SU-DHL-6 (cell line): Measurements from ENCODE around the gene MASP1.

ENCODE experiments used
- H2AFZ ChIP-seq: fragments of 200-600 bp; sonication (generic); 2 replicates; pipeline ENCODE4 v1.6.1; 2014; ENCODE audit warnings: low read depth, mild to moderate bottlenecking, moderate library complexity, mixed read lengths, antibody characterized with exemption, low read length; ENCODE audit not compliant: severe bottlenecking
- H3F3A ChIP-seq: fragments of 200-600 bp; shearing (Covaris generic); 2 replicates; pipeline ENCODE4 v1.6.0; 2016; ENCODE audit warnings: antibody characterized with exemption, mild to moderate bottlenecking; ENCODE audit not compliant: insufficient read depth
- H3K27ac ChIP-seq: fragments of 200-600 bp; sonication (generic); 2 replicates; pipeline ENCODE4 v1.5.1; 2016; ENCODE audit warnings: low read depth, mild to moderate bottlenecking, low read length, moderate library complexity, mixed read lengths
- H3K27me3 ChIP-seq: fragments of 200-600 bp; sonication (generic), shearing (Covaris generic); 2 replicates; pipeline ENCODE4 v1.6.0; 2014; ENCODE audit warnings: mild to moderate bottlenecking, low read length
- H3K36me3 ChIP-seq: fragments of 200-600 bp; sonication (generic); 2 replicates; pipeline ENCODE4 v1.6.1; 2014; ENCODE audit warnings: mild to moderate bottlenecking, low read length, mixed read lengths
- H3K4me2 ChIP-seq: fragments of 300-600, 200-600 bp; shearing (Covaris generic), sonication (generic); 2 replicates; pipeline ENCODE4 v1.6.0; 2014; ENCODE audit warnings: low read length, low read depth, mild to moderate bottlenecking; ENCODE audit not compliant: poor library complexity, severe bottlenecking
- H3K4me3 ChIP-seq: fragments of 200-600 bp; sonication (generic); 2 replicates; pipeline ENCODE4 v1.5.1; 2014; ENCODE audit warnings: antibody characterized with exemption, low read length, mild to moderate bottlenecking, mixed read lengths; ENCODE audit not compliant: insufficient read depth, poor library complexity, severe bottlenecking
- H3K79me2 ChIP-seq: fragments of 200-600 bp; sonication (generic); 2 replicates; pipeline ENCODE4 v1.6.1; 2014; ENCODE audit warnings: mild to moderate bottlenecking, low read length, moderate library complexity; ENCODE audit not compliant: insufficient read depth
- H3K9ac ChIP-seq: fragments of 200-600 bp; sonication (generic); 2 replicates; pipeline ENCODE4 v1.7.0; 2014; ENCODE audit warnings: mild to moderate bottlenecking, low read length
- H3K9me2 ChIP-seq: fragments of 200-600 bp; sonication (generic); replicated peaks from 2 replicates; pipeline ENCODE4 v1.6.1; 2014; ENCODE audit warnings: low read length; ENCODE audit not compliant: insufficient read depth
- H3K9me3 ChIP-seq: fragments of 200-600 bp; sonication (generic); 2 replicates; pipeline ENCODE4 v1.6.1; 2014; ENCODE audit warnings: low read length, mixed read lengths; ENCODE audit not compliant: insufficient read depth
- H4K20me1 ChIP-seq: fragments of 200-600 bp; sonication (generic); 2 replicates; pipeline ENCODE4 v1.6.1; 2014; ENCODE audit warnings: low read depth, mild to moderate bottlenecking, antibody characterized with exemption, low read length, moderate library complexity, mixed read lengths
- EZH2phosphoT487 ChIP-seq: fragments of 200-600 bp; sonication (generic), shearing (Covaris generic); conservative IDR thresholded peaks from 2 replicates; pipeline ENCODE4 v1.6.1; 2018; ENCODE audit warnings: mild to moderate bottlenecking, antibody characterized with exemption, low read length, moderate library complexity, mixed read lengths
- TF ChIP-seq, protein P1 (sequence below): fragments of 200-600 bp; sonication (generic); IDR thresholded peaks from one replicate; pipeline ENCODE4 v1.5.1; 2017; ENCODE audit warnings: antibody characterized with exemption, mild to moderate bottlenecking, low read length, moderate library complexity; ENCODE audit not compliant: insufficient read depth, poor library complexity, severe bottlenecking

Gene MASP1

DNA sequence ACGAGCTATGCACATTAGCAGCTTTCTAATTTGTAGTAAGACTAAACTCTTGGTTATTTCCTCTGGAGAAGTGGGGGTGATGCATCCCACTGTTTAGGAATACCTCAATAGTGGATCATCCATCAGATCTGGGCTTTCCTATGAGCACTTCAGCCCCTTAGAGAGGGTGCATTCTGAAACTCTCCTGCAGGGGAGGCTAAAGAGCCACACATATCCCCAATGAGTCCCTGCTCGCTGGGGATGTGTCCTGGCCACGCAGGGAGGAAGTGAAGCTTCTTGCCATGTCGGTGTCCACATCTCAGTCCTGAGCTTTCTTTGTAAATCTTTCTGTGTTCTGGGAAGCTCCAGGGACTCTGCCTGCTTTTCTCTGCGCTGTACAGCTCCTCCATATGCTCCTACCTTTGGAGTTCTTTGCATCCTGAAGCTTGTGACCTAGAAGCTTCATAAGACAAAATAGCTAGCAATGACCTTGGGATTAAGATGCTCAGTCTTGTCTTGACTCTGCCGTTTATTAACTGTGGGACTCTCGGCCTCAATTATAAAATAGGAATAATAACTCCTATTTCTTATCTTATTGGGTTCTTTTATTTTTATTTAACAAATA, 28.3 kb upstream of the MASP1 start:
- no peak overlapping the region for H3K4me2 ChIP-seq
- H3K79me2 ChIP-seq, result no peaks in the 10 kb centered on the region
- H3K4me3 ChIP-seq, result no peak overlapping the region
- no peak for TF ChIP-seq EZH2phosphoT487
- TF ChIP-seq, protein P1, sequence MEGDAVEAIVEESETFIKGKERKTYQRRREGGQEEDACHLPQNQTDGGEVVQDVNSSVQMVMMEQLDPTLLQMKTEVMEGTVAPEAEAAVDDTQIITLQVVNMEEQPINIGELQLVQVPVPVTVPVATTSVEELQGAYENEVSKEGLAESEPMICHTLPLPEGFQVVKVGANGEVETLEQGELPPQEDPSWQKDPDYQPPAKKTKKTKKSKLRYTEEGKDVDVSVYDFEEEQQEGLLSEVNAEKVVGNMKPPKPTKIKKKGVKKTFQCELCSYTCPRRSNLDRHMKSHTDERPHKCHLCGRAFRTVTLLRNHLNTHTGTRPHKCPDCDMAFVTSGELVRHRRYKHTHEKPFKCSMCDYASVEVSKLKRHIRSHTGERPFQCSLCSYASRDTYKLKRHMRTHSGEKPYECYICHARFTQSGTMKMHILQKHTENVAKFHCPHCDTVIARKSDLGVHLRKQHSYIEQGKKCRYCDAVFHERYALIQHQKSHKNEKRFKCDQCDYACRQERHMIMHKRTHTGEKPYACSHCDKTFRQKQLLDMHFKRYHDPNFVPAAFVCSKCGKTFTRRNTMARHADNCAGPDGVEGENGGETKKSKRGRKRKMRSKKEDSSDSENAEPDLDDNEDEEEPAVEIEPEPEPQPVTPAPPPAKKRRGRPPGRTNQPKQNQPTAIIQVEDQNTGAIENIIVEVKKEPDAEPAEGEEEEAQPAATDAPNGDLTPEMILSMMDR, result peak; percentile 38
- H3K27me3 ChIP-seq, result no peaks in the 10 kb centered on the region
- H3K9me3 ChIP-seq, result no peaks in the 10 kb centered on the region
- no peaks in the 10 kb centered on the region for H3K36me3 ChIP-seq
- no peak overlapping the region for H3K9ac ChIP-seq
- no peaks in the 10 kb centered on the region for H3F3A ChIP-seq
- no peak overlapping the region for H3K27ac ChIP-seq
- no peaks in the 10 kb centered on the region for H4K20me1 ChIP-seq
- no peak overlapping the region for H2AFZ ChIP-seq
- H3K9me2 ChIP-seq, result no peaks in the 10 kb centered on the region

DNA sequence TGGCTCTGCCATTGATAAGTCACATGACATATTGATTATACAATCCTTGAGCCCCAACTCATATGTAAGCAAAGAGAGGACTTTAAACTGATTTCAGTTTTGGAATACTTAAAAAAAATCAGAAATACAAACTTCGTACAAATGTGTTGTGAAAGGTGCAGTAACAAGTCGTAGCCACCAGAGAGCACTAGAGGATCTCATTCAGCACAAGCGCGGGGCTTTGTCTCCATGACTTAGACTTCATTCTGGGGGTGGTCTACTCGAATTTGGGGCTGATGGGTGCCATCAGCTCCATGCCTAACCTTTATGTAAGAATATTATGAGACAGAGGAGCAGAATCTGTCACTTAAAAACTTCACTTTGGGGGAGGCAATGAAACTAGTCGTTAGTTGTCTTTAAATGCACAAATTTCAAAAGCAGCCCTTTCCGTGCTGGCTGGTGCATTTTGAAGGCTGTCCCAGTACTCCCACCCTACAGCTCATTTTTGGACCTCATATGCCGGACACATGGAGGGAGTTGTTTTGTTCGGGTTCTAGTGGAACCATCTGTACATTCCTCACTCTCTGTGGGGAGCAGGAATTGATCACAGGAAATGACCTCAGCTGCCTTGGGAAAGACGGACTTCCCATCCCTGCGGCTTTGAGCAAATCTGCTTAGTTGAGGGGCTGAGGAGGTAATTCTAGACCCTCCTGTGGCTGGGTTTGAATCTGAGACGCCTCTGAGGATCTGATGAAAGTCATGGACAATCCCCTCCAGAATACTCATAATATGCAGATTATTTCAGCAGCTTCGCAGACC, 27.5 kb upstream of the MASP1 start:
- TF ChIP-seq, protein P1, result peak; percentile 69
- TF ChIP-seq EZH2phosphoT487, result no peak
- H3K9me3 ChIP-seq, result no peaks in the 10 kb centered on the region
- H3K79me2 ChIP-seq, result no peaks in the 10 kb centered on the region
- no peaks in the 10 kb centered on the region for H3F3A ChIP-seq
- no peaks in the 10 kb centered on the region for H3K27me3 ChIP-seq
- peak overlapping the region; percentile 3 for H2AFZ ChIP-seq
- no peaks in the 10 kb centered on the region for H3K36me3 ChIP-seq
- no peak overlapping the region for H3K27ac ChIP-seq
- no peak overlapping the region for H3K4me2 ChIP-seq
- H4K20me1 ChIP-seq, result no peaks in the 10 kb centered on the region
- H3K9ac ChIP-seq, result no peak overlapping the region
- no peaks in the 10 kb centered on the region for H3K9me2 ChIP-seq
- no peak overlapping the region for H3K4me3 ChIP-seq

DNA sequence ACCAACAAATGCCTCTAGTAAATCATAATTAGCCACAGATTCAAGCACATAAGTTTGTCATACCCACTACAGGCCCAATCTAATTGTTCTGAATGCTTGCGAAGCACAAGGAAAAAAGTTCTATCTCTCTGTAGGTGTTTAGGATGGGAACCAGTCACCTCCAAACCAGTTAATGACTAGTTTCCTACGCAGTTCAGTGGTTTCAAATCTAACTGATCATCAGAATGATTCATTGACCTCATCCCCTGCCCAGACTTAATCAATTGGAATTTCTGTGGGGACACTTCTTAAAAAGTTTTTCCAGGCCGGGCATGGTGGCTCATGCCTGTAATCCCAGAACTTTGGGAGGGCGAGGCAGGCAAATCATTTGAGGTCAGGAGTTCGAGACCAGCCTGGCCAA, 24.3 kb upstream of the MASP1 start:
- Histone ChIP-seq H3K9me2 (no peaks in the 10 kb centered on the region), H3K27ac (no peak overlapping the region), H3K4me3 (no peak overlapping the region), H3K4me2 (no peak overlapping the region), H3K36me3 (no peaks in the 10 kb centered on the region), H3K27me3 (no peaks in the 10 kb centered on the region), H2AFZ (no peak overlapping the region), H3K9me3 (no peaks in the 10 kb centered on the region), H4K20me1 (no peaks in the 10 kb centered on the region), H3F3A (no peaks in the 10 kb centered on the region), H3K79me2 (no peaks in the 10 kb centered on the region), H3K9ac (no peak overlapping the region)
- TF ChIP-seq, protein P1, result no peak
- no peak for TF ChIP-seq EZH2phosphoT487
